H9 (cell line): Measurements from ENCODE around the gene FARP1. TPM values are rescaled to one million over a fixed set of nuclear protein-coding genes. Genes with fewer than 3 reads are reported as not detected.

Experiments
- DNase-seq: peaks from one replicate; pipeline ENCODE4 v3.0.0-alpha.2; 2017
- H2AFZ ChIP-seq: one replicate; pipeline ENCODE4 v1.6.1; 2013; ENCODE audit warnings: mild to moderate bottlenecking, low read length, control low read depth, moderate library complexity
- H2AK5ac ChIP-seq: 2 replicates; pipeline ENCODE4 v1.6.1; 2013; ENCODE audit warnings: low read length, control low read depth, mixed read lengths; ENCODE audit not compliant: insufficient read length
- H2BK120ac ChIP-seq: one replicate; pipeline ENCODE4 v1.6.1; 2013; ENCODE audit warnings: low read depth, mild to moderate bottlenecking, low read length, control low read depth, inconsistent platforms; ENCODE audit not compliant: poor library complexity, severe bottlenecking
- H2BK12ac ChIP-seq: 2 replicates; pipeline ENCODE4 v1.6.1; 2013; ENCODE audit warnings: low read length, control low read depth, mixed read lengths, low read depth; ENCODE audit not compliant: insufficient read length
- H2BK15ac ChIP-seq: 2 replicates; pipeline ENCODE4 v1.6.1; 2013; ENCODE audit warnings: low read depth, low read length, control low read depth
- H2BK20ac ChIP-seq: one replicate; pipeline ENCODE4 v1.6.1; 2013; ENCODE audit warnings: low read depth, mild to moderate bottlenecking, low read length, control low read depth, inconsistent platforms; ENCODE audit not compliant: poor library complexity, severe bottlenecking
- H2BK5ac ChIP-seq: 2 replicates; pipeline ENCODE4 v1.6.1; 2013; ENCODE audit warnings: low read length, control low read depth, mixed read lengths; ENCODE audit not compliant: insufficient read length
- H3K14ac ChIP-seq: 2 replicates; pipeline ENCODE4 v1.6.1; 2013; ENCODE audit warnings: low read length, control low read depth; ENCODE audit not compliant: insufficient read depth
- H3K18ac ChIP-seq: 2 replicates; pipeline ENCODE4 v1.6.1; 2013; ENCODE audit warnings: low read depth, mild to moderate bottlenecking, mixed read lengths, low read length, control low read depth; ENCODE audit not compliant: insufficient read length
- H3K23ac ChIP-seq: 2 replicates; pipeline ENCODE4 v1.6.1; 2013; ENCODE audit warnings: low read length, control low read depth, mixed read lengths, low read depth; ENCODE audit not compliant: insufficient read length
- H3K23me2 ChIP-seq: 2 replicates; pipeline ENCODE4 v1.6.1; 2013; ENCODE audit warnings: low read depth, mild to moderate bottlenecking, mixed read lengths, low read length, control low read depth; ENCODE audit not compliant: insufficient read length, poor library complexity, severe bottlenecking
- H3K27ac ChIP-seq: 2 replicates; pipeline ENCODE4 v1.5.1; 2013; ENCODE audit warnings: low read length, control low read depth, mixed read lengths, low read depth; ENCODE audit not compliant: insufficient read length
- H3K27me3 ChIP-seq: 2 replicates; pipeline ENCODE4 v1.6.1; 2013; ENCODE audit warnings: low read length, control low read depth, inconsistent platforms; ENCODE audit not compliant: insufficient read depth
- H3K4ac ChIP-seq: 2 replicates; pipeline ENCODE4 v1.6.1; 2013; ENCODE audit warnings: low read depth, mild to moderate bottlenecking, control low read depth, inconsistent platforms, low read length, moderate library complexity
- H3K4me1 ChIP-seq: 2 replicates; pipeline ENCODE4 v1.6.1; 2013; ENCODE audit warnings: low read length, control low read depth, inconsistent platforms; ENCODE audit not compliant: insufficient read depth
- H3K4me2 ChIP-seq: 2 replicates; pipeline ENCODE4 v1.6.1; 2013; ENCODE audit warnings: low read length, control low read depth, mixed read lengths; ENCODE audit not compliant: insufficient read length, insufficient read depth
- H3K56ac ChIP-seq: 2 replicates; pipeline ENCODE4 v1.6.1; 2013; ENCODE audit warnings: low read depth, mild to moderate bottlenecking, mixed read lengths, low read length, control low read depth; ENCODE audit not compliant: insufficient read length
- H3K79me1 ChIP-seq: 2 replicates; pipeline ENCODE4 v1.6.1; 2013; ENCODE audit warnings: low read depth, mild to moderate bottlenecking, moderate library complexity, low read length, control low read depth, inconsistent platforms; ENCODE audit not compliant: insufficient read depth, poor library complexity, severe bottlenecking
- H3K79me2 ChIP-seq: 2 replicates; pipeline ENCODE4 v1.6.1; 2013; ENCODE audit warnings: low read length, control low read depth, inconsistent platforms; ENCODE audit not compliant: insufficient read depth
- H3K9ac ChIP-seq: 2 replicates; pipeline ENCODE4 v1.6.1; 2013; ENCODE audit warnings: low read length, control low read depth, mixed read lengths; ENCODE audit not compliant: insufficient read length; ENCODE audit errors: extremely low read depth
- H3K9me3 ChIP-seq: one replicate; pipeline ENCODE4 v1.6.1; 2013; ENCODE audit warnings: low read depth, low read length, inconsistent platforms; ENCODE audit not compliant: control insufficient read depth
- H3T11ph ChIP-seq: one replicate; pipeline ENCODE4 v1.6.1; 2013; ENCODE audit warnings: mild to moderate bottlenecking, low read length, control low read depth, inconsistent platforms
- H4K20me1 ChIP-seq: one replicate; pipeline ENCODE4 v1.6.1; 2013; ENCODE audit not compliant: control insufficient read depth, insufficient read length, insufficient read depth
- H4K5ac ChIP-seq: 2 replicates; pipeline ENCODE4 v1.6.1; 2013; ENCODE audit warnings: low read depth, mild to moderate bottlenecking, mixed read lengths, low read length, control low read depth; ENCODE audit not compliant: insufficient read length
- H4K8ac ChIP-seq: replicated peaks from 2 replicates; pipeline ENCODE4 v1.6.1; 2013; ENCODE audit warnings: low read length, control low read depth, mixed read lengths, low read depth; ENCODE audit not compliant: insufficient read length
- H4K91ac ChIP-seq: 2 replicates; pipeline ENCODE4 v1.6.1; 2013; ENCODE audit warnings: low read depth, mild to moderate bottlenecking, moderate library complexity, mixed read lengths, low read length, control low read depth; ENCODE audit not compliant: insufficient read length
- H3K27ac Mint-ChIP-seq, 3 experiments: 2 replicates in 2 of 3; 3 replicates in 1 of 3; pipeline ENCODE4 v1.8.0; 2020 to 2021; ENCODE audit warnings: mixed read lengths in 3 of 3, mild to moderate bottlenecking in 1 of 3, moderate library complexity in 1 of 3
- H3K27me3 Mint-ChIP-seq: 2 replicates; pipeline ENCODE4 v1.8.0; 2021; ENCODE audit warnings: low read depth, mild to moderate bottlenecking, moderate library complexity, mixed read lengths
- H3K36me3 Mint-ChIP-seq, 3 experiments: 2 replicates in 2 of 3; 3 replicates in 1 of 3; pipeline ENCODE4 v1.8.0; 2020 to 2021; ENCODE audit warnings: low read depth in 3 of 3, mixed read lengths in 3 of 3; ENCODE audit not compliant: insufficient read depth in 1 of 3
- H3K4me1 Mint-ChIP-seq, 2 experiments: 2 replicates each; pipeline ENCODE4 v1.8.0; 2020; ENCODE audit warnings: mixed read lengths in 2 of 2
- H3K4me3 Mint-ChIP-seq, 2 experiments: 2 replicates in 1 of 2; 3 replicates in 1 of 2; pipeline ENCODE4 v1.8.0; 2020 to 2021; ENCODE audit warnings: mild to moderate bottlenecking in 2 of 2, mixed read lengths in 2 of 2, moderate library complexity in 1 of 2
- H3K9me3 Mint-ChIP-seq, 2 experiments: 2 replicates in 1 of 2; 3 replicates in 1 of 2; pipeline ENCODE4 v1.8.0; 2020; ENCODE audit warnings: mild to moderate bottlenecking in 2 of 2, mixed read lengths in 2 of 2, moderate library complexity in 1 of 2
- CTCF ChIP-seq: fragments of 200-600 bp; sonication (generic); conservative IDR thresholded peaks from 3 replicates; pipeline ENCODE4 v1.8.0; 2021; ENCODE audit warnings: antibody characterized with exemption, mild to moderate bottlenecking
- WGBS: extraction: QIAGEN DNeasy Blood & Tissue Kit; methylation state at CpG from one replicate; pipeline ENCODE4 v1.1.7; 2013; ENCODE audit warnings: missing lambda C conversion rate, low lambda C conversion rate, mixed read lengths; ENCODE audit not compliant: insufficient read length; ENCODE audit errors: extremely low coverage; 5-methylcytosine and 5-hydroxymethylcytosine counted together
- total RNA-seq: library from RNA; stranded (reverse); gene quantifications from 2 replicates; pipeline ENCODE4 v1.2.1, GENCODE V29; 2021

Gene FARP1
- total RNA-seq, 1 experiment from 2014 or later = 95.9 TPM

GRCh38 chr13:98322091-98322718, 179.3 kb downstream of the FARP1 start:
- Histone ChIP-seq H3K4me1 (peaks cover 16% of the 10 kb centered on the region; the same call in 1 of the 2 replicates), H2BK15ac (no peak overlapping the region), H3K27ac (no peak overlapping the region), H2BK12ac (no peak overlapping the region), H2AFZ (no peak overlapping the region), H4K8ac (no peak overlapping the region), H3K27me3 (no peaks in the 10 kb centered on the region), H2BK20ac (no peak overlapping the region), H3K4me2 (no peak overlapping the region), H2BK5ac (no peak overlapping the region), H3K23ac (no peak overlapping the region), H3K9me3 (no peaks in the 10 kb centered on the region), H3K23me2 (no peaks in the 10 kb centered on the region), H3K4ac (no peak overlapping the region), H3K18ac (no peak overlapping the region), H3K9ac (no peak overlapping the region), H4K20me1 (no peaks in the 10 kb centered on the region), H3K14ac (no peak overlapping the region), H3K79me1 (no peaks in the 10 kb centered on the region), H3K79me2 (peaks cover 5% of the 10 kb centered on the region; the same call in 1 of the 2 replicates), H3K56ac (no peak overlapping the region), H4K5ac (no peak overlapping the region), H2AK5ac (no peak overlapping the region), H2BK120ac (no peak overlapping the region), H3T11ph (no peak overlapping the region), H4K91ac (no peak overlapping the region)
- Mint-ChIP-seq H3K36me3 (peaks cover 0 to 6% (median 0%) of the 10 kb centered on the region in 3 experiments; a peak in 4 of 7 replicates), H3K9me3 (no peaks in the 10 kb centered on the region), H3K4me3 (no peak overlapping the region), H3K27me3 (no peaks in the 10 kb centered on the region), H3K27ac (peak overlapping the region in 2 of 3 experiments; percentile 22 to 49; a peak in 1 of 7 replicates), H3K4me1 (peaks cover 40 to 49% of the 10 kb centered on the region in 2 experiments)
- WGBS = no CpG with 5 or more reads among the region's 8 CpGs
- no peak for TF ChIP-seq CTCF
- DNase-seq = no peak
